Right lobe of liver (tissue), 6 donors: ENCODE measurements around the gene CDCA7. TPM values are rescaled to one million over a fixed set of nuclear protein-coding genes. Genes with fewer than 3 reads are reported as not detected.
"Not testable (repeated sequence)": the region's sequence is repeated elsewhere in the genome, so short reads cannot be mapped to it uniquely, and the experiment has no call there.

Source experiments
- ATAC-seq, 4 donors: fragments of 200-7000 bp; cut with Tn5 transposase; one replicate each; pipeline ENCODE4 v1.9.1; 2020; ENCODE audit warnings: mild to moderate bottlenecking in 4 of 4, moderate library complexity in 4 of 4
- DNase-seq, 3 donors: peaks; one replicate each; pipeline ENCODE4 v3.0.0-alpha.2; 2020
- H3K27ac ChIP-seq, 3 donors: fragments of 200-600 bp; one replicate each; pipeline ENCODE4 v1.8.0; 2022
- H3K27me3 ChIP-seq, 2 donors: fragments of 200-600 bp; one replicate each; pipeline ENCODE4 v1.8.0; 2022
- H3K36me3 ChIP-seq, 4 donors: fragments of 200-600 bp; sonication (generic) in 1 of 4; one replicate each; pipeline versions ENCODE4 v1.5.1 to v1.8.0; 2017 to 2022; ENCODE audit warnings: control low read depth in 1 of 4
- H3K4me1 ChIP-seq, 4 donors: fragments of 200-600 bp; sonication (generic) in 1 of 4; one replicate each; pipeline versions ENCODE4 v1.5.1 to v1.8.0; 2017 to 2022; ENCODE audit warnings: control low read depth in 1 of 4
- H3K4me3 ChIP-seq, 3 donors: fragments of 200-600 bp; one replicate each; pipeline ENCODE4 v1.8.0; 2022
- H3K9me3 ChIP-seq, 4 donors: fragments of 200-600 bp; sonication (generic) in 1 of 4; one replicate each; pipeline versions ENCODE4 v1.5.1 to v1.8.0; 2017 to 2022; ENCODE audit warnings: control low read depth in 1 of 4
- POLR2A ChIP-seq: fragments of 450-650 bp; IDR thresholded peaks from one replicate; pipeline ENCODE4 v1.6.1; 2017; ENCODE audit warnings: antibody characterized with exemption, mild to moderate bottlenecking
- WGBS: methylation state at CpG from one replicate; pipeline ENCODE4 v1.1.6; 2018; ENCODE audit warnings: low coverage, low lambda C conversion rate; ENCODE audit not compliant: insufficient coverage; ENCODE audit errors: missing lambda C conversion rate; 5-methylcytosine and 5-hydroxymethylcytosine counted together
- intact Hi-C, 2 donors: fragments of 100-400 bp; cut with DNase I; formaldehyde crosslinking; loops; one replicate each; pipeline versions ENCODE4 v1.11.2 to v1.14.1; 2022
- long read RNA-seq: library from polyadenylated mRNA; unstranded; transcript quantifications from one replicate; pipeline ENCODE4 v2.0.0, GENCODE V29; 2019
- total RNA-seq, 6 experiments: library from RNA; depleted of rRNA in 2 of 6; stranded (reverse); fragments of >200 nt in 2 of 6; fragmentation: NEBNext Ultra II Directional in 3 of 6; extraction: Animal tissue kit (Norgen Biotek cat#: 25700) in 3 of 6; gene quantifications; one replicate each; pipeline versions ENCODE4 v1.1.0 to v1.2.4, GENCODE V29; 2016 to 2023
- TF ChIP-seq, protein P1 (sequence below), 4 donors: fragments of 200-600 bp in 3 of 4; fragments of 450-650 bp in 1 of 4; IDR thresholded peaks; one replicate each; pipeline versions ENCODE4 v1.5.1 to v1.8.0; 2016 to 2022; ENCODE audit warnings: antibody characterized with exemption in 4 of 4, mild to moderate bottlenecking in 2 of 4
- donor health status: DM: no; HTN: yes; CAD: no.
- donor health status: DM: no; HTN: no; CAD: no.
- donor health status: DM: no; HTN: no; CAD: no.
- donor health status: DM: no; HTN: yes; CAD: no.
- donor health status: DM: no; HTN: yes; CAD: no.

The CDCA7 gene
- under 1 TPM in 5 of 6 experiments, not detected in 1; 0.09 to 0.37 (median 0.20) TPM for total RNA-seq
- long read RNA-seq: 0 reads

DNA sequence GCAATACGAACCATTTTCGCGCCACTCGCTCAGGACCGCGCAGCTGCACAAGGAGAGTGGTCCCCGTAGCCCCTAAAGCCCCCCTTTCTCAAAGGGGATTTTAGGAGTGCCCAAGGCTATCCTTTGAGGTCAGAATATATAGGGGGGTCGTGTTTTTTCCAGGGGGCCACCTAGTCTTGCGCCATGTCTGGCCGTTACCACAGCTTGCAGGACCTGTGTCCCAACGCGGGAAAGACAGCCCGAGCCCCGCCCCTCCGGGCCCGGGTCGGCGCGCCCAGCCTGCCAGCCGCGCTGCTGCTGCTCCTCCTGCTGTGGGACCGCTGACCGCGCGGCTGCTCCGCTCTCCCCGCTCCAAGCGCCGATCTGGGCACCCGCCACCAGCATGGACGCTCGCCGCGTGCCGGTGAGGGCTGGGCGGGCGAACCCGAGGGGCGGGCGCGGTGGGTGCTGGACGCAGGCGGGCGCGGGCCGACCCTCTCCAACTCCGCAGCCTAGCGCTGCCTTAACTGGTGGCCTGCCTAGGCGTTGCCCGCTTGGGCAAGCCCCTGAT lies at the start of gene CDCA7:
TSS of gene CDCA7 (plus strand) at position 291 of the 550 bp plus-strand sequence. CDS start at position 383, 92 bp downstream.
- H3K9me3 ChIP-seq: no peaks in the 10 kb centered on the region
- peak; percentile 58 to 71 (median 65) for ATAC-seq
- H3K4me1 ChIP-seq: peaks cover 0 to 11% (median 0%) of the 10 kb centered on the region in 4 donors
- peak within 1 kb of the TSS; percentile 37 to 45 (median 39) for H3K4me3 ChIP-seq
- WGBS: 0% methylated on average over 7 of the region's 50 CpGs
- H3K36me3 ChIP-seq: no peaks in the 10 kb centered on the region
- TF ChIP-seq, protein P1, sequence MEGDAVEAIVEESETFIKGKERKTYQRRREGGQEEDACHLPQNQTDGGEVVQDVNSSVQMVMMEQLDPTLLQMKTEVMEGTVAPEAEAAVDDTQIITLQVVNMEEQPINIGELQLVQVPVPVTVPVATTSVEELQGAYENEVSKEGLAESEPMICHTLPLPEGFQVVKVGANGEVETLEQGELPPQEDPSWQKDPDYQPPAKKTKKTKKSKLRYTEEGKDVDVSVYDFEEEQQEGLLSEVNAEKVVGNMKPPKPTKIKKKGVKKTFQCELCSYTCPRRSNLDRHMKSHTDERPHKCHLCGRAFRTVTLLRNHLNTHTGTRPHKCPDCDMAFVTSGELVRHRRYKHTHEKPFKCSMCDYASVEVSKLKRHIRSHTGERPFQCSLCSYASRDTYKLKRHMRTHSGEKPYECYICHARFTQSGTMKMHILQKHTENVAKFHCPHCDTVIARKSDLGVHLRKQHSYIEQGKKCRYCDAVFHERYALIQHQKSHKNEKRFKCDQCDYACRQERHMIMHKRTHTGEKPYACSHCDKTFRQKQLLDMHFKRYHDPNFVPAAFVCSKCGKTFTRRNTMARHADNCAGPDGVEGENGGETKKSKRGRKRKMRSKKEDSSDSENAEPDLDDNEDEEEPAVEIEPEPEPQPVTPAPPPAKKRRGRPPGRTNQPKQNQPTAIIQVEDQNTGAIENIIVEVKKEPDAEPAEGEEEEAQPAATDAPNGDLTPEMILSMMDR (IDR thresholded peaks at IDR 0.05): no peak
- TF ChIP-seq POLR2A: no peak
- intact Hi-C loops: no loop called here
- H3K27ac ChIP-seq: no peak within 1 kb of the TSS
- peaks cover 6 to 26% of the 10 kb centered on the region in 2 donors for H3K27me3 ChIP-seq
- peak in 2 of 3 donors; percentile 39 to 60 for DNase-seq

GRCh38 chr2:173305303-173305702 lies 49.4 kb upstream of the CDCA7 start:
- TF ChIP-seq, protein P1 (IDR thresholded peaks at IDR 0.05): no peak
- no peak for TF ChIP-seq POLR2A
- ATAC-seq (no peak), DNase-seq (no peak)
- Histone ChIP-seq H3K4me1 (no peaks in the 10 kb centered on the region), H3K36me3 (no peaks in the 10 kb centered on the region), H3K27me3 (no peaks in the 10 kb centered on the region), H3K9me3 (no peaks in the 10 kb centered on the region), H3K27ac (no peak overlapping the region), H3K4me3 (no peak overlapping the region)
- intact Hi-C loops: no loop called here
- WGBS: 65% methylated on average over 2 of the region's 2 CpGs

GRCh38 chr2:173307293-173307692 lies 47.4 kb upstream of the CDCA7 start:
- no peaks in the 10 kb centered on the region for H3K36me3 ChIP-seq
- DNase-seq: no peak
- WGBS: 37% methylated on average over 4 of the region's 4 CpGs
- ATAC-seq: no peak
- no peak overlapping the region for H3K27ac ChIP-seq
- H3K9me3 ChIP-seq: no peaks in the 10 kb centered on the region
- H3K27me3 ChIP-seq: no peaks in the 10 kb centered on the region
- TF ChIP-seq, protein P1 (IDR thresholded peaks at IDR 0.05): no peak
- no peak for TF ChIP-seq POLR2A
- H3K4me3 ChIP-seq: no peak overlapping the region
- no peaks in the 10 kb centered on the region for H3K4me1 ChIP-seq
- intact Hi-C loops: no loop called here

DNA sequence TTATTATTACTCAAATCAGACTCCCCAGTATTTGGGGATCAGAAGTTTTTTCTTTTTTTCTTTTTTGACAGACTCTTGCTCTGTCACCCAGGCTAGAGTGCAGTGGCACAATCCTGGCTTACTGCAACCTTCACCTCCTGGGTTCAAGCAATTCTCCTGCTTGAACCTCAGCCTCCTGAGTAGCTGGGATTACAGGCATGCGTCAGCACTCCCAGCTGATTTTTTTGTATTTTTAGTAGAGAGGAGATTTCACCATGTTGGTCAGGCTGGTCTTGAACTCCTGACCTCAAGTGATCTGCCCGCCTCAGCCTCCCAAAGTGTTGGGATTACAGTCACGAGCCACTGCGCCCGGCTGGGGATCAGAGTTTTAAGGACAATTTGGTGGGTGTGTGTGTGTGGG lies 45.3 kb upstream of the CDCA7 start:
- H3K9me3 ChIP-seq, intact Hi-C loops, H3K27ac ChIP-seq, H3K36me3 ChIP-seq, H3K4me3 ChIP-seq, ATAC-seq, H3K4me1 ChIP-seq, DNase-seq, H3K27me3 ChIP-seq: not testable (repeated sequence)
- 71% methylated on average over 5 of the region's 5 CpGs for WGBS

- no peak for DNase-seq
- H3K27ac ChIP-seq: no peak overlapping the region
- no peak overlapping the region for H3K4me3 ChIP-seq
- no peak for ATAC-seq
- no peaks in the 10 kb centered on the region for H3K9me3 ChIP-seq
- no peaks in the 10 kb centered on the region for H3K27me3 ChIP-seq
- 74% methylated on average over 9 of the region's 9 CpGs for WGBS
- H3K4me1 ChIP-seq: no peaks in the 10 kb centered on the region
- TF ChIP-seq POLR2A: no peak
- TF ChIP-seq, protein P1 (IDR thresholded peaks at IDR 0.05): no peak
- no peaks in the 10 kb centered on the region for H3K36me3 ChIP-seq
- intact Hi-C loops: no loop called here
Measured at GRCh38 chr2:173311844-173312606, 42.6 kb upstream of the CDCA7 start.
